HepG2 (cell line): ENCODE data around the gene CEP131. TPM values are rescaled to one million over a fixed set of nuclear protein-coding genes. Genes with fewer than 3 reads are reported as not detected.
A peak's percentile ranks its signal among the peaks of the same experiment; 100 is the strongest.

Experiments used
- ARNT2 ChIP-seq: sonication (generic); formaldehyde crosslinking; IDR thresholded peaks from 2 replicates; pipeline ENCODE4 v1.8.0; 2022; ENCODE audit warnings: mild to moderate bottlenecking, low read depth, missing genetic modification reagents, moderate library complexity
- BRD4 ChIP-seq: sonication (generic); formaldehyde crosslinking; IDR thresholded peaks from 2 replicates; pipeline ENCODE4 v1.4.0; 2020; ENCODE audit warnings: missing genetic modification reagents
- ELF1 ChIP-seq: sonication (generic); formaldehyde crosslinking; IDR thresholded peaks from 2 replicates; pipeline ENCODE4 v1.4.0; 2020; ENCODE audit warnings: missing genetic modification reagents
- NCOA2 ChIP-seq: sonication (generic); formaldehyde crosslinking; IDR thresholded peaks from 2 replicates; pipeline ENCODE4 v1.8.0; 2022; ENCODE audit warnings: inconsistent platforms
- POLR2A ChIP-seq, 2 experiments: IDR thresholded peaks; 2 replicates each; pipeline ENCODE4 v1.6.1; 2011; ENCODE audit warnings: low read depth in 2 of 2, low read length in 2 of 2, mild to moderate bottlenecking in 1 of 2, moderate library complexity in 1 of 2; ENCODE audit not compliant: insufficient read depth in 1 of 2
- RFX5 ChIP-seq: IDR thresholded peaks from 2 replicates; pipeline ENCODE4 v1.6.1; 2011; ENCODE audit warnings: low read depth, low read length, improper control_type of control experiment
- RXRA ChIP-seq: sonication (generic); formaldehyde crosslinking; IDR thresholded peaks from 2 replicates; pipeline ENCODE4 v1.5.1; 2020; ENCODE audit warnings: missing genetic modification reagents
- SRSF1 ChIP-seq: fragments of 200-400 bp; formaldehyde crosslinking; optimal IDR thresholded peaks from 2 replicates; pipeline ENCODE3; 2017; ENCODE audit warnings: mild to moderate bottlenecking, low read depth, low read length, moderate library complexity
- U2AF1 ChIP-seq: fragments of 200-400 bp; formaldehyde crosslinking; optimal IDR thresholded peaks from 2 replicates; pipeline ENCODE3; 2017; ENCODE audit warnings: mild to moderate bottlenecking, low read depth, low read length
- YEATS4 ChIP-seq: sonication (generic); formaldehyde crosslinking; IDR thresholded peaks from 2 replicates; pipeline ENCODE4 v1.4.0; 2020; ENCODE audit warnings: missing genetic modification reagents, borderline replicate concordance
- ZBTB21 ChIP-seq: sonication (generic); formaldehyde crosslinking; IDR thresholded peaks from 2 replicates; pipeline ENCODE4 v1.4.0; 2020; ENCODE audit warnings: missing genetic modification reagents
- ZNF24 ChIP-seq: fragments of 450-650 bp; IDR thresholded peaks from 2 replicates; pipeline ENCODE4 v1.6.1; 2017; ENCODE audit warnings: antibody characterized with exemption, mild to moderate bottlenecking
- ZNF333 ChIP-seq: sonication (generic); formaldehyde crosslinking; IDR thresholded peaks from 2 replicates; pipeline ENCODE4 v1.4.0; 2020; ENCODE audit warnings: mild to moderate bottlenecking, missing genetic modification reagents, borderline replicate concordance
- ZNF33A ChIP-seq: sonication (generic); formaldehyde crosslinking; IDR thresholded peaks from 2 replicates; pipeline ENCODE4 v1.5.1; 2020; ENCODE audit warnings: missing genetic modification reagents, mild to moderate bottlenecking, moderate library complexity, borderline replicate concordance
- ZNF598 ChIP-seq: sonication (generic); formaldehyde crosslinking; IDR thresholded peaks from 2 replicates; pipeline ENCODE4 v1.5.1; 2020; ENCODE audit warnings: mild to moderate bottlenecking, missing genetic modification reagents, borderline replicate concordance
- ZNF670 ChIP-seq: sonication (generic); formaldehyde crosslinking; IDR thresholded peaks from 2 replicates; pipeline ENCODE4 v1.8.0; 2022; ENCODE audit warnings: mild to moderate bottlenecking, missing genetic modification reagents, borderline replicate concordance
- ZSCAN20 ChIP-seq: sonication (generic); formaldehyde crosslinking; IDR thresholded peaks from 2 replicates; pipeline ENCODE4 v1.4.0; 2020; ENCODE audit warnings: missing genetic modification reagents, mild to moderate bottlenecking, borderline replicate concordance
- polyA plus RNA-seq, 8 experiments: library from polyadenylated mRNA; depleted of rRNA in 3 of 8; stranded (reverse) in 7 of 8; unstranded in 1 of 8; fragments of >200 nt; fragmentation: Illumina TruSeq in 4 of 8; extraction: Trizol in 4 of 8; gene quantifications; 2 replicates each; pipeline versions ENCODE4 v1.2.1 to v1.2.3, GENCODE V29; 2011 to 2016; ENCODE audit warnings: low read depth in 4 of 8, missing spikeins in 1 of 8, mixed read lengths in 1 of 8; ENCODE audit not compliant: insufficient read depth in 1 of 8
- total RNA-seq, 5 experiments: library from RNA; depleted of rRNA; stranded (reverse); fragments of >200 nt; fragmentation: Illumina TruSeq; extraction: Trizol; gene quantifications; 2 replicates each; pipeline ENCODE4 v1.2.3, GENCODE V29; 2016; ENCODE audit warnings: low read depth in 1 of 5
- TF ChIP-seq, protein P1 (sequence below): sonication (generic); formaldehyde crosslinking; IDR thresholded peaks from 2 replicates; pipeline ENCODE4 v1.4.0; 2020; ENCODE audit warnings: mild to moderate bottlenecking, missing genetic modification reagents
- TF ChIP-seq, protein P2 (sequence below): sonication (generic); formaldehyde crosslinking; IDR thresholded peaks from 2 replicates; pipeline ENCODE4 v1.5.1; 2020; ENCODE audit warnings: mild to moderate bottlenecking, missing genetic modification reagents, moderate library complexity
- TF ChIP-seq, protein P3 (sequence below): sonication (generic); formaldehyde crosslinking; IDR thresholded peaks from 2 replicates; pipeline ENCODE4 v1.5.0; 2020; ENCODE audit warnings: mild to moderate bottlenecking, low read depth, missing genetic modification reagents, borderline replicate concordance
- TF ChIP-seq, protein P4 (sequence below): sonication (generic); formaldehyde crosslinking; IDR thresholded peaks from 2 replicates; pipeline ENCODE4 v1.4.0; 2020; ENCODE audit warnings: missing genetic modification reagents

CEP131 gene
- total and polyA plus RNA-seq, 2 of the 13 experiments (the other 11 are each of a cell fraction or from before 2014, with no cell fraction given): 5.0 to 16.8 TPM

DNA sequence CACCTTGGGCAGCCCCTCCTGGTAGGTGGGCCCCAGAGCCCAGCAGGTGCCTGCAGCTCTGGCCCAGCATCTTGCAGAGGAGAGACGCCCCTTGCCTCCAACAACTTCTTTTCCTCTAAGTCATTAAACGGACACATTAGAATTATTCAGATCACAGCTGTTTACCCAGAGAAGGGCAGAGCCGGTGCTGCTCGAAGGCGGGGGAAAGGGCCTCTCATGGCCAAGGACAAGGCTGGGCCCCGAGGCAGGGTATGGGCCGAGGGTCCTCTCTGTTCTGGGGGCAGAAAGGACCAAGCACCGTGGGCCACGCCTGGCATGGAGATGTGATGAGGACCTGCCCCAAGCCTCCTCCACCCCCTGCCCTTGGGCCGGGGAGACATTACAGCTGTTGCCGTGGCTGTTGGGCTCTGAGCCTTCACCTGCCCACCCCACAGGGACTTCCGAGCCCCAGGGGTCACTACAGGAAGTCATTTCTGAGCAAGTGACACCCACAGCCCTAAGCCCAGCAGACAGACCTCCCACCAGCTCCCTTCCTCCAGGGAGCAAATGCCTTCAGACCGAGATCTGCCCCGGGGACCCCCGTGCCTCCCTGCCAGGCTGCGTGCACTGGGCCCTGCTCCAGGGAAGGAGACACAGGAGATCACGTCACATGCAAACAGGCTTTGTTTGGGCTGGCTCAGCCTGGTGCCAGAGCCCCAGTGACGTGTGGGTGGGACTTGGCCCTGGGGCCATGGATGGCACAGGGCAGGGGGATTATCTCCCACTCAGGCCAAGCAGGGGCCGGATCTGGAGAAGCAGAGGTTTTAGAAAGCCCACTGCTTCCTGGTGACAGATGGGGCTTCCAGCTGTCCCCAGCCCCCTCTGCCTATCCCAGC, 58.2 kb downstream of the CEP131 start (continued):
- TF ChIP-seq ARNT2 (CRISPR knock-in tag): peak; percentile 65; the same call in 1 of the 2 replicates
- TF ChIP-seq ZSCAN20: no peak
- 0 out of 2 replicates have a peak, but pooled peaks have one; percentile 61 for TF ChIP-seq BRD4 (CRISPR knock-in tag)
- TF ChIP-seq, protein P1, sequence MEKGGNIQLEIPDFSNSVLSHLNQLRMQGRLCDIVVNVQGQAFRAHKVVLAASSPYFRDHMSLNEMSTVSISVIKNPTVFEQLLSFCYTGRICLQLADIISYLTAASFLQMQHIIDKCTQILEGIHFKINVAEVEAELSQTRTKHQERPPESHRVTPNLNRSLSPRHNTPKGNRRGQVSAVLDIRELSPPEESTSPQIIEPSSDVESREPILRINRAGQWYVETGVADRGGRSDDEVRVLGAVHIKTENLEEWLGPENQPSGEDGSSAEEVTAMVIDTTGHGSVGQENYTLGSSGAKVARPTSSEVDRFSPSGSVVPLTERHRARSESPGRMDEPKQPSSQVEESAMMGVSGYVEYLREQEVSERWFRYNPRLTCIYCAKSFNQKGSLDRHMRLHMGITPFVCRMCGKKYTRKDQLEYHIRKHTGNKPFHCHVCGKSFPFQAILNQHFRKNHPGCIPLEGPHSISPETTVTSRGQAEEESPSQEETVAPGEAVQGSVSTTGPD (CRISPR knock-in tag): peak; percentile 60; the same call in 1 of the 2 replicates
- peak; percentile 11; the same call in 1 of the 2 replicates for TF ChIP-seq ZNF598 (CRISPR knock-in tag)
- TF ChIP-seq NCOA2: 0 out of 2 replicates have a peak, but pooled peaks have one; percentile 18
- 0 out of 2 replicates have a peak, but pooled peaks have one; percentile 45 for TF ChIP-seq ZBTB21
- no peak; the same call in 1 of the 2 replicates for TF ChIP-seq ZNF670 (CRISPR knock-in tag)
- TF ChIP-seq, protein P2, sequence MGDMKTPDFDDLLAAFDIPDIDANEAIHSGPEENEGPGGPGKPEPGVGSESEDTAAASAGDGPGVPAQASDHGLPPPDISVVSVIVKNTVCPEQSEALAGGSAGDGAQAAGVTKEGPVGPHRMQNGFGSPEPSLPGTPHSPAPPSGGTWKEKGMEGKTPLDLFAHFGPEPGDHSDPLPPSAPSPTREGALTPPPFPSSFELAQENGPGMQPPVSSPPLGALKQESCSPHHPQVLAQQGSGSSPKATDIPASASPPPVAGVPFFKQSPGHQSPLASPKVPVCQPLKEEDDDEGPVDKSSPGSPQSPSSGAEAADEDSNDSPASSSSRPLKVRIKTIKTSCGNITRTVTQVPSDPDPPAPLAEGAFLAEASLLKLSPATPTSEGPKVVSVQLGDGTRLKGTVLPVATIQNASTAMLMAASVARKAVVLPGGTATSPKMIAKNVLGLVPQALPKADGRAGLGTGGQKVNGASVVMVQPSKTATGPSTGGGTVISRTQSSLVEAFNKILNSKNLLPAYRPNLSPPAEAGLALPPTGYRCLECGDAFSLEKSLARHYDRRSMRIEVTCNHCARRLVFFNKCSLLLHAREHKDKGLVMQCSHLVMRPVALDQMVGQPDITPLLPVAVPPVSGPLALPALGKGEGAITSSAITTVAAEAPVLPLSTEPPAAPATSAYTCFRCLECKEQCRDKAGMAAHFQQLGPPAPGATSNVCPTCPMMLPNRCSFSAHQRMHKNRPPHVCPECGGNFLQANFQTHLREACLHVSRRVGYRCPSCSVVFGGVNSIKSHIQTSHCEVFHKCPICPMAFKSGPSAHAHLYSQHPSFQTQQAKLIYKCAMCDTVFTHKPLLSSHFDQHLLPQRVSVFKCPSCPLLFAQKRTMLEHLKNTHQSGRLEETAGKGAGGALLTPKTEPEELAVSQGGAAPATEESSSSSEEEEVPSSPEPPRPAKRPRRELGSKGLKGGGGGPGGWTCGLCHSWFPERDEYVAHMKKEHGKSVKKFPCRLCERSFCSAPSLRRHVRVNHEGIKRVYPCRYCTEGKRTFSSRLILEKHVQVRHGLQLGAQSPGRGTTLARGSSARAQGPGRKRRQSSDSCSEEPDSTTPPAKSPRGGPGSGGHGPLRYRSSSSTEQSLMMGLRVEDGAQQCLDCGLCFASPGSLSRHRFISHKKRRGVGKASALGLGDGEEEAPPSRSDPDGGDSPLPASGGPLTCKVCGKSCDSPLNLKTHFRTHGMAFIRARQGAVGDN (CRISPR knock-in tag): peak; percentile 72; the same call in 1 of the 2 replicates
- TF ChIP-seq U2AF1: no peak
- no peak for TF ChIP-seq ZNF33A
- TF ChIP-seq SRSF1: peak; percentile 18
- TF ChIP-seq ZNF333 (CRISPR knock-in tag): peak; percentile 10; the same call in 1 of the 2 replicates
- TF ChIP-seq, protein P3, sequence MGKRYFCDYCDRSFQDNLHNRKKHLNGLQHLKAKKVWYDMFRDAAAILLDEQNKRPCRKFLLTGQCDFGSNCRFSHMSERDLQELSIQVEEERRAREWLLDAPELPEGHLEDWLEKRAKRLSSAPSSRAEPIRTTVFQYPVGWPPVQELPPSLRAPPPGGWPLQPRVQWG: no peak
- TF ChIP-seq POLR2A (IDR thresholded peaks at IDR 0.05; ENCODE audit: insufficient read depth in 1 of 2, low read depth in 2 of 2, low read length in 2 of 2): peak; percentile 56 to 64
- 0 out of 2 replicates have a peak, but pooled peaks have one; percentile 2 for TF ChIP-seq RFX5
- TF ChIP-seq RXRA (CRISPR knock-in tag): 0 out of 2 replicates have a peak, but pooled peaks have one; percentile 39
- TF ChIP-seq ZNF24: no peak
- peak; percentile 9 for TF ChIP-seq ELF1 (CRISPR knock-in tag)
- TF ChIP-seq, protein P4, sequence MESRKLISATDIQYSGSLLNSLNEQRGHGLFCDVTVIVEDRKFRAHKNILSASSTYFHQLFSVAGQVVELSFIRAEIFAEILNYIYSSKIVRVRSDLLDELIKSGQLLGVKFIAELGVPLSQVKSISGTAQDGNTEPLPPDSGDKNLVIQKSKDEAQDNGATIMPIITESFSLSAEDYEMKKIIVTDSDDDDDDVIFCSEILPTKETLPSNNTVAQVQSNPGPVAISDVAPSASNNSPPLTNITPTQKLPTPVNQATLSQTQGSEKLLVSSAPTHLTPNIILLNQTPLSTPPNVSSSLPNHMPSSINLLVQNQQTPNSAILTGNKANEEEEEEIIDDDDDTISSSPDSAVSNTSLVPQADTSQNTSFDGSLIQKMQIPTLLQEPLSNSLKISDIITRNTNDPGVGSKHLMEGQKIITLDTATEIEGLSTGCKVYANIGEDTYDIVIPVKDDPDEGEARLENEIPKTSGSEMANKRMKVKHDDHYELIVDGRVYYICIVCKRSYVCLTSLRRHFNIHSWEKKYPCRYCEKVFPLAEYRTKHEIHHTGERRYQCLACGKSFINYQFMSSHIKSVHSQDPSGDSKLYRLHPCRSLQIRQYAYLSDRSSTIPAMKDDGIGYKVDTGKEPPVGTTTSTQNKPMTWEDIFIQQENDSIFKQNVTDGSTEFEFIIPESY (CRISPR knock-in tag): no peak
- TF ChIP-seq YEATS4 (CRISPR knock-in tag): 0 out of 2 replicates have a peak, but pooled peaks have one; percentile 20
